Measurements from ENCODE around the gene NTM.
"Not testable (repeated sequence)": the region's sequence is repeated elsewhere in the genome, so short reads cannot be mapped to it uniquely, and the experiment has no call there.

GRCh38 chr11:131680448-131680847, 310.0 kb downstream of the NTM start:
- not testable (repeated sequence) for TF ChIP-seq CTCF (IDR thresholded peaks at IDR 0.05; ENCODE audit: low read depth, low read length); EZH2phosphoT487 (IDR thresholded peaks at IDR 0.05; ENCODE audit: low read depth)

Measured in OCI-LY3 (cell line).